Smooth muscle cell of trachea (primary cell): ENCODE measurements around the gene POLG2. TPM values are rescaled to one million over a fixed set of nuclear protein-coding genes. Genes with fewer than 3 reads are reported as not detected.

Source experiments
- total RNA-seq: library from RNA; depleted of rRNA; stranded (reverse); fragments of >200 nt; gene quantifications from 2 replicates; pipeline ENCODE4 v1.2.1, GENCODE V29; 2014

POLG2 gene
- 15.9 and 16.2 TPM in 2 replicates for total RNA-seq

DNA sequence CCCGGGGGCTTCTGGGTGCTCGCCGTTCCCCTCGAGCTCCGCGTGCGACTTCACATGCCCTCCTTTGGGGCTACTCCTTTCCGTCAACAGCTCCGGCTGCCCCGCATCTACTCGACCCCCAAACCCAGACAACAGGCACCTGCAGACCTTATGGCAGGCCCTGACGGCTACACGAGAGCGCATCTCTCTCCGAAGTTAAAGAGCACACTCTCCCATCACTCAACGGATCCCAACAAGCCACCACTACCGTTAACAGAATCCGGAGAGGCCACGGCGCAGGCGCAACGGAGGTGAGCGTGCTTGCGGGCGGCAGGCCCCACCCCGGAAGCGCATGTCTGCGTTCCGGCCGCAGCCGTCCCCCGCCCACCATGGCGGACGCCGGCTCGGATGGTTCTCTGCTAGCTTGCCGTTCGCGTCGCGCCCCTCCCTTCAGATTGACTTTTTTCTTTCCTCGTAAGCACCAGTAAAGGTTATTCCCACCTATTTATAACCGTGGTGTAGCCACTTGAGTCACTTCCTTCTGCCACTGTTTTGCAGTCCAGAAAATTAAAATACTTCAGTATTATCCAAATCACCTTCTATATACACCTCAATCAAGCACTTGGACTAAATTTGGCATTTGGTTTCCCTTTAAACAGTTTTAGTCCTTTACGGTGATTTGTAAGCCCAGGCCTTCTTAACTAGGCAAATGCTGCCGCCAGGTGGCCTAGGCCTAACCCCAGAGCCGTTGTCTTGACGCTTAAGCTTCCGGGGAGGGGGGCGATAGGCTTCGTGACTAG lies at the start of gene POLG2:
TSS of gene POLG2 (minus strand) at position 269 of the 779 bp plus-strand sequence. CDS start at position 183, 86 bp downstream.

GRCh38 chr17:64506576-64507412 lies 9.9 kb upstream of the POLG2 start, which contains the start of gene CEP95:
Gene CEP95, plus strand, starts transcription at chr17:64506977. Its CDS starts 121 bp downstream, at chr17:64507098.

GRCh38 chr17:64506201-64506575 lies 9.3 kb upstream of the POLG2 start, which contains the start of gene DDX5:
Gene DDX5, minus strand, starts transcription at chr17:64506289. Its CDS starts 170 bp downstream, at chr17:64506119.

DNA sequence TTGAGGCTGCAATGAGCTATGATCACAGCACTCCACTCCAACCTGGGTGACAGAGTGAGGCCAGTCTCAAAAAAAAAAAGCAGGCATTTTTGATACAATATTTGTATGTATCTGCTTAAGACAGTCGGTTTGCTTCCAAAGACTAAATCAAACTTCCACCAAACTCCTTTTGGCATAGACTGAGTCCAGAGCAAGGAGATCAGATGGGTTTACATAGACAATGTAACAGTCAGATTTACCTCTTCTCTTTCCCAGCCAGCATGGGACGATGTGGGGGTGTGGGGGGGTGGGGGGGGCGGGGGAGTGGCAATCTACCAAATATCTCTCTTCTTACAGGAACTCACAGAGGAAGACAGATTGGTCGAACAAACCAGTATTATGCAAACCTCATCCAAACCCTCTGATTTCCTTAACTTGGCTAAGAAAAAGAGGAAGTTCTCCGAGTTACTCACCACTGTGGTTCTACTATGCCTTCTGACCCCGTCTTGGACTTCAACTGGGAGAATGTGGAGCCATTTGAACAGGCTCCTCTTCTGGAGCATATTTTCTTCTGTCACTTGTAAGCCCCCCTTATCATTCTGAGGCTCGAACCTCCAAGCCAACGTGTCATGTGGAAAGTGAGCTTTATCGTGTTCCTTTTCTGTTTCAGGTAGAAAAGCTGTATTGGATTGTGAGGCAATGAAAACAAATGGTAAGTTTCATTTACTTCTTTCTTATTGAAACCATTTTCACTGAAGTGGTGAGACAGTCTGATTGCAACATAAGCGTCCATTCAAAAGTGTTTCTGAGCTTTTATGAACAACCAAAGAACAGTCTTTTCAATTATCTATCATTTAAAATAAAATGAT lies 48.0 kb downstream of the POLG2 start, which contains the start of gene MILR1:
TSS of gene MILR1 (plus strand) at position 451 of the 848 bp plus-strand sequence. CDS start at position 505, 54 bp downstream.

Other genes starting within 250 kb of the POLG2 start
- gene TEX2, start 233.8 kb downstream of the POLG2 start, total RNA-seq, result 33.6 and 43.0 TPM in 2 replicates
- 0.17 and 1.6 TPM in 2 replicates for gene PECAM1, start 106.2 kb downstream of the POLG2 start, total RNA-seq
- gene MILR1, start 47.9 kb downstream of the POLG2 start, total RNA-seq, result 6.5 and 27.9 TPM in 2 replicates
- 235 and 534 TPM in 2 replicates for gene DDX5, start 9.2 kb upstream of the POLG2 start, total RNA-seq
- gene CEP95, start 9.9 kb upstream of the POLG2 start, total RNA-seq, result 24.6 and 26.6 TPM in 2 replicates
- gene SMURF2, start 165.3 kb upstream of the POLG2 start, total RNA-seq, result 68.5 and 107 TPM in 2 replicates